22Rv1 (cell line): ENCODE results near the gene SLC39A11.

Experiments
- H3K27ac ChIP-seq: fragments of 450-650 bp; 2 replicates; pipeline ENCODE4 v1.5.1; 2017
- ZFX ChIP-seq: fragments of 450-650 bp; IDR thresholded peaks from 2 replicates; pipeline ENCODE4 v1.6.1; 2017; ENCODE audit warnings: antibody characterized with exemption, borderline replicate concordance
- TF ChIP-seq, protein P1 (sequence below): fragments of 450-650 bp; IDR thresholded peaks from 2 replicates; pipeline ENCODE4 v1.5.1; 2017; ENCODE audit warnings: mild to moderate bottlenecking

Gene SLC39A11

DNA sequence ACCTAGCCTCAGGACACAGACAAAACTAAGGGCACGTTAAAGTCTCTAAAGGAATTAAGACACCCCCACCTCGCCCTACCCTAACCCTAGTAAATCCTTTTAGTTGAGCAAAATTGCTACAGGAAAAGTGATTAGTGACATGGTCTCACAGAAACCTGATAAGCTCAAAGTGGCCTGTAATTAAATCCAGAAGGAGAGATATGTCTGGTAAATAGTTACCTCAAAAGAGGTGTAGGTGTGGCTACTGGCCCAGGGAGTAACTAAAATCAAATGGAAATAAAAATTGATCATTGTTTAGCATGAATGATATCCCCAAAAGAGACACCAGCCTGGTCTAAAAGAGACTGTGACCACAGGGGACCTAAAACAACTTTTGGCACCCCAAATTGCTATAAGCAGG is 168.3 kb downstream of the SLC39A11 start:
- H3K27ac ChIP-seq: no peak overlapping the region
- TF ChIP-seq ZFX: no peak
- TF ChIP-seq, protein P1, sequence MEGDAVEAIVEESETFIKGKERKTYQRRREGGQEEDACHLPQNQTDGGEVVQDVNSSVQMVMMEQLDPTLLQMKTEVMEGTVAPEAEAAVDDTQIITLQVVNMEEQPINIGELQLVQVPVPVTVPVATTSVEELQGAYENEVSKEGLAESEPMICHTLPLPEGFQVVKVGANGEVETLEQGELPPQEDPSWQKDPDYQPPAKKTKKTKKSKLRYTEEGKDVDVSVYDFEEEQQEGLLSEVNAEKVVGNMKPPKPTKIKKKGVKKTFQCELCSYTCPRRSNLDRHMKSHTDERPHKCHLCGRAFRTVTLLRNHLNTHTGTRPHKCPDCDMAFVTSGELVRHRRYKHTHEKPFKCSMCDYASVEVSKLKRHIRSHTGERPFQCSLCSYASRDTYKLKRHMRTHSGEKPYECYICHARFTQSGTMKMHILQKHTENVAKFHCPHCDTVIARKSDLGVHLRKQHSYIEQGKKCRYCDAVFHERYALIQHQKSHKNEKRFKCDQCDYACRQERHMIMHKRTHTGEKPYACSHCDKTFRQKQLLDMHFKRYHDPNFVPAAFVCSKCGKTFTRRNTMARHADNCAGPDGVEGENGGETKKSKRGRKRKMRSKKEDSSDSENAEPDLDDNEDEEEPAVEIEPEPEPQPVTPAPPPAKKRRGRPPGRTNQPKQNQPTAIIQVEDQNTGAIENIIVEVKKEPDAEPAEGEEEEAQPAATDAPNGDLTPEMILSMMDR: no peak

DNA sequence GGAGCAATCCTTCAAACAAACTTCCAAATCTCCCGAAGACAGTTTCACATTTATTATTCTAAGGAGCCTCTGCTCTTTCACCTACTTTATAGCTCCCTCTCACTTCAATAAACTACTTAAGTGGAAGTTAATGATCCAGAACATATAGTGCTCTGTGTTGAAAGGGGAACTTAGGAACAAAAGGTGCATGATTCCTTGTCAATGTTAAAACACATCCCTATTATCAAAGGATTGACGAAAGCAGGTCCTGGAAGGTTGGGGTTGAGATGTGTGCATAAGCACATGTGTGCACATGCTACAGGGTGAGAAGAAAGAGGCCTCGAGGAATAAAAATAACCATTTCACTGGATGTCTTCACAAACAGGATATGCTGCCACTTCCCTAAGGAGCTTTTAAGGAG is 170.3 kb downstream of the SLC39A11 start:
- no peak overlapping the region for H3K27ac ChIP-seq
- TF ChIP-seq ZFX: no peak
- TF ChIP-seq, protein P1: no peak

DNA sequence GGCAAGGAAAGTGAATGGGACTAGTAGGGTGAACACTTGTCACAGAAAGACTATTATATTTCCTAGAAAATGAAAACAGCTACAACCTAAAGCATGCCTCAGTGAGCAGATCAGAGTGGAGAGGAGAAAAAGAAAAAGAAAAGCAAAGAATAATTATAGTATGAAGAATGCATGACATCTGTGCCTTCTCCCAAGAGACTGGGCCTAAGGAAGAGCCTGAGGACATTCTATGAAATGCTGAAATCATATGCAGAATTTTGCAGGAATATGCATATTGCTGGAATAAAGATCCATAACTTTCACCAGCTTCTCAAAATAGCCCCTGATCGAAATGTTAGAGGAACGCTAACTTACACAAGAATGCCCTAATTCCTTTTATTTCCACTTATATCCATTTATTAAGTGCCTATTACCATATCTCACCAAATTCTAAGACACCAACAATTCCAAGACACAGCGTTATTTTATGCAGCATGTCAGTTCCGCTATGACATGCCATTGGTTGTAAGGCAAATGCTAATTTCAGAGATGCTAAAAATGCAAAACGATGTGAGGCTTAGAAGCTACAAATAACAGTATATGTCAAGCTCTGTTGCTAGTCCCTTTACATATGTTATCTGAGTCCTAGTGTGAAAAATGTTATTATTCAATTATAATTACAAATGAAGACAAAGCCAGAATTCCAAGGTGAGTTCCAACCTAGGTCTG is 171.0 kb downstream of the SLC39A11 start:
- TF ChIP-seq ZFX: no peak
- TF ChIP-seq, protein P1: no peak
- no peak overlapping the region for H3K27ac ChIP-seq

DNA sequence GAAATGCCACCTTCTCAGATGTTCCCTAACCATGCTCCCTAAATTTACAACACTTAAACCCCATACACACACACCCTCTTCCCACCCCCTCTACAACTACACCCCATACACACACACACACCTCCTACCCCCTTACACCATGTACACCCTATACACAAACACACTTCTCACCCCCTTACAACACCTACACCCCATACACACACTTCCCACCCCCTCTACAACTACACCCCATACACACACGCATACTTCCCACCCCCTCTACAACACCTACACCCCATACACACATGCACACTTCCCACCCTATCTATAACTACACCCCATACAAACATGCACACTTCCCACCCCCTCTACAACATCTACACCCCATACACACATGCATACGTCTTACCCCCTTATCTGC is 172.0 kb downstream of the SLC39A11 start:
- no peak overlapping the region for H3K27ac ChIP-seq
- TF ChIP-seq, protein P1: no peak
- TF ChIP-seq ZFX: no peak

DNA sequence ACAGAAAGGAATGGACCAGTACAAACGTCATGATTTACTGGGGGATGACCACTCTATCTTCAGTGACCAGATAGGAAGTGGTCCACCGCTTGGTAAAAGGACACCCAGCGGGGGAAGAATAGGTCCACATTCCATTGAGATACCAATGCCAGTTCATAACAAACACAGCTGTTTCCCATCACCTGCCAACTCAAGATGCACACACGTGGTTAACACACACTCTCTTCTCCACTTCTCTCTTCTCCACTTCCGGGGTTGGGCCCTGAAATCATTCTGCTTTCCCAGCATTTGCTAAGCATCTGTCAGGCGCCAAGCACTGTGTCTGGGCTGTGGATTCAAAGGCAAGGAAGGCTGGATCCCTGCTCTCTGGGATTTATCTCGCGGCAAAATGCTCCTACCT is 175.5 kb downstream of the SLC39A11 start:
- no peak overlapping the region for H3K27ac ChIP-seq
- TF ChIP-seq, protein P1: no peak
- TF ChIP-seq ZFX: no peak

DNA sequence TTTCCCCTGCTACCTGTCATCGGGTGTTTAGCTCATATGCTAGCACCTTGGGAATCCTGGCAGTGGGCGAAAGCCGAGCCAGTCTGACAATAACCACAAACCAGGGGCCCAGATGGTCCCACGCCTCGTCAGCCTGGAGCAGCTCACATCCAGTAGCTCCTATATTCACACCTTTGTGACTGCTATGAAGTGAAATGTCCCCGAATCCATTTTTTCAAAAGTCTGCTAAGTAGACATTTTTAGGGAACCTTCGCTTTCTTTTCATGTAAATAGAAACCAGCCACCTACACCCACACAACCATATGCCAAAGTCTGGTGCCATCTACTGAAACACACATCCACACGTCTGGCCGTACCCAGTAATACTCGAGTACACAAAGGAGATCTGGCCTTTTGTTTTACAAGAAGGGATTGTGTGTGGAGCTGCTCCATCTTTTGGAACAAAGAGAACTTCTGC is 176.8 kb downstream of the SLC39A11 start:
- TF ChIP-seq, protein P1: no peak
- no peak for TF ChIP-seq ZFX
- H3K27ac ChIP-seq: no peak overlapping the region

DNA sequence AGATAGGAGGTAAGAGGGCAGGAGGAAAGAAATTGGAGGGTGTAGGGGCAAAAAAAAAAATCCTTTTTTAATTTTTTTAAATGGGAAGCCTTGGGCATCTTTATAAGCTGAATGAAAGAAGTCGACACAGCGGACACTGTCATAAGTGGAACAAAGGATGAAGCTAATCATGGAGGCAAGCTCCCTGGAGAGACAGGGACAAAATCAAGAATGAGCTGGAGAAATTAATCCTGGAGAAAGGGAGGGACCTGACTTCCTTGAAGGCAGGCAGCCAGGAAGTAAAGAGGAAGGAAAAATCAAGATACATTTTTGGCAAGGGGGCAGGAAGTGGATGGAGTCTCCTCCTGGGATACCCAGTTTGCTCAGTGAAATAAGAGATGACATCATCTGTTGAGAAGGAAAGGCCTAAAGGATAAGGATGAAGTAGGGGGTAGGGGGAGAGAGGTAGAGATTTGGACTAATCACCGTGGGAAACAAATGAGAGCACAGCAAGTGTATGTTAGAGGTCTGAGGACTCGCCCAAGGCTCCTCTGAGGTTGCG is 179.3 kb downstream of the SLC39A11 start:
- TF ChIP-seq ZFX: no peak
- TF ChIP-seq, protein P1: no peak
- no peak overlapping the region for H3K27ac ChIP-seq
